ENCODE data around the gene PNPLA1.

- TF ChIP-seq PBX3 (IDR thresholded peaks at IDR 0.05; ENCODE audit: insufficient replicate concordance, low read depth, low read length) = no peak
- no peak for TF ChIP-seq CTCF (IDR thresholded peaks at IDR 0.05 in 2 of 3, conservative IDR thresholded peaks at IDR 0.05 in 1 of 3; ENCODE audit: control insufficient read depth in 2 of 3, extremely low read depth in 1 of 3, insufficient read depth in 1 of 3, low read depth in 3 of 3, low read length in 3 of 3)
- TF ChIP-seq BHLHE40 (IDR thresholded peaks at IDR 0.05; ENCODE audit: borderline replicate concordance in 1 of 2, low read depth in 2 of 2, low read length in 1 of 2) = no peak
- no peak for TF ChIP-seq TAF1 (IDR thresholded peaks at IDR 0.05; ENCODE audit: borderline replicate concordance, low read depth, low read length)
- TF ChIP-seq GATAD2B (conservative IDR thresholded peaks at IDR 0.05; ENCODE audit: low read depth) = no peak
- TF ChIP-seq SPI1 (IDR thresholded peaks at IDR 0.05; ENCODE audit: borderline replicate concordance, insufficient read depth, low read depth, low read length) = no peak
- no peak for TF ChIP-seq NFIC (IDR thresholded peaks at IDR 0.05; ENCODE audit: low read depth, low read length)
- TF ChIP-seq ETV6 (conservative IDR thresholded peaks at IDR 0.05 in 1 of 2, IDR thresholded peaks at IDR 0.05 in 1 of 2; ENCODE audit: borderline replicate concordance in 1 of 2, low read depth in 1 of 2) = no peak
- TF ChIP-seq POLR2AphosphoS5 (IDR thresholded peaks at IDR 0.05; ENCODE audit: low read length) = no peak
- no peak for TF ChIP-seq CBFB (IDR thresholded peaks at IDR 0.05; ENCODE audit: low read depth)
- TF ChIP-seq SMC3 (IDR thresholded peaks at IDR 0.05; ENCODE audit: borderline replicate concordance, low read length) = no peak
Observed at GRCh38 chr6:36329798-36330291, 60.0 kb downstream of the PNPLA1 start.
